ENCODE results near the gene ADISSP.
A peak's percentile ranks its signal among the peaks of the same experiment; 100 is the strongest.

The ADISSP gene

GRCh38 chr20:3767427-3768341 is at the start of gene ADISSP:
ADISSP (minus strand) TSS chr20:3767753; CDS start chr20:3760100, 7,653 bp downstream.
- DNase-seq (ENCODE audit: low spot score), result peak; percentile 100

GRCh38 chr20:3815703-3816315 is 48.3 kb upstream of the ADISSP start:
- no peak for DNase-seq (ENCODE audit: low spot score)

- no peak for DNase-seq (ENCODE audit: low spot score)
Observed at GRCh38 chr20:3814928-3815495, 47.5 kb upstream of the ADISSP start.

- DNase-seq (ENCODE audit: low spot score), result no peak
Observed at GRCh38 chr20:3813848-3814581, 46.5 kb upstream of the ADISSP start.

GRCh38 chr20:3812975-3813847 is 45.7 kb upstream of the ADISSP start:
- DNase-seq (ENCODE audit: low spot score), result no peak

- DNase-seq (ENCODE audit: low spot score), result no peak
Observed at GRCh38 chr20:3812259-3812681, 44.7 kb upstream of the ADISSP start.

GRCh38 chr20:3811467-3812258 is 44.1 kb upstream of the ADISSP start:
- peak; percentile 84 for DNase-seq (ENCODE audit: low spot score)

GRCh38 chr20:3808544-3808943 is 41.0 kb upstream of the ADISSP start:
- DNase-seq (ENCODE audit: low spot score), result no peak

- no peak for DNase-seq (ENCODE audit: low spot score)
Observed at GRCh38 chr20:3804781-3805180, 37.2 kb upstream of the ADISSP start.

- DNase-seq (ENCODE audit: low spot score), result no peak
Observed at GRCh38 chr20:3804254-3804751, 36.8 kb upstream of the ADISSP start.

GRCh38 chr20:3803854-3804253 is 36.3 kb upstream of the ADISSP start:
- no peak for DNase-seq (ENCODE audit: low spot score)

GRCh38 chr20:3803289-3803688 is 35.7 kb upstream of the ADISSP start:
- no peak for DNase-seq (ENCODE audit: low spot score)

GRCh38 chr20:3802524-3803239 is 35.1 kb upstream of the ADISSP start:
- DNase-seq (ENCODE audit: low spot score), result no peak

GRCh38 chr20:3801846-3802245 is 34.3 kb upstream of the ADISSP start:
- DNase-seq (ENCODE audit: low spot score), result no peak

- no peak for DNase-seq (ENCODE audit: low spot score)
Observed at GRCh38 chr20:3801299-3801698, 33.7 kb upstream of the ADISSP start.

- no peak for DNase-seq (ENCODE audit: low spot score)
Observed at GRCh38 chr20:3800878-3801260, 33.3 kb upstream of the ADISSP start.

- DNase-seq (ENCODE audit: low spot score), result no peak
Observed at GRCh38 chr20:3800256-3800877, 32.8 kb upstream of the ADISSP start.

GRCh38 chr20:3798908-3799248 is 31.3 kb upstream of the ADISSP start:
- no peak for DNase-seq (ENCODE audit: low spot score)

GRCh38 chr20:3798373-3798768 is 30.8 kb upstream of the ADISSP start:
- no peak for DNase-seq (ENCODE audit: low spot score)

All from HuH-7 (cell line).